ENCODE results near the gene AGPAT3. TPM values are rescaled to one million over a fixed set of nuclear protein-coding genes. Genes with fewer than 3 reads are reported as not detected.

Gene AGPAT3
- total RNA-seq, 1 donor from 2014 or later, result 65.9 TPM

DNA sequence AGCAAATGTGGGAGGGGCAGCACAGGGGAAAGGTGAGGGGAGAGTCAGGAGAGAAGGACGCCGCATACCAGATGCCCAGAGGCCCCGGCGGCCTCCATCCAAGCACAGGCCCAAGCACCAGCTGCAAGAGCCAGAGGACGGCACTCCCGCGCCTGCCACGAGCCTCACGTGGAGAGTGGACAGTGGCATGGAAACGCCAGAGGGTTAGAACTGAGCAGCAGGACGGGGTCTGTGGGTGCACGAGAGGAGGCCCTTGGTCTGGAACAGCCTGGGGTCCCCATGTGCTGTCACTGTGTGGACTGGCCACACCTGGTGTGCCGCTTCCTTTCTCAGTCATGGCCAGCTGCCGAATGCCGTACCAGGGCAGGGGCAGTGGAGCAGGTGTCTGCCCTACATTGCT lies 68.7 kb downstream of the AGPAT3 start:
- Histone ChIP-seq H3K4me1 (peaks cover 3 to 4% of the 10 kb centered on the region in 2 donors), H3K27me3 (no peaks in the 10 kb centered on the region), H3K4me3 (no peak overlapping the region), H3K27ac (no peak overlapping the region), H3K36me3 (no peaks in the 10 kb centered on the region), H3K9me3 (no peaks in the 10 kb centered on the region)
- no peak for DNase-seq (ENCODE audit: low spot score in 2 of 2)
- TF ChIP-seq, protein P1, sequence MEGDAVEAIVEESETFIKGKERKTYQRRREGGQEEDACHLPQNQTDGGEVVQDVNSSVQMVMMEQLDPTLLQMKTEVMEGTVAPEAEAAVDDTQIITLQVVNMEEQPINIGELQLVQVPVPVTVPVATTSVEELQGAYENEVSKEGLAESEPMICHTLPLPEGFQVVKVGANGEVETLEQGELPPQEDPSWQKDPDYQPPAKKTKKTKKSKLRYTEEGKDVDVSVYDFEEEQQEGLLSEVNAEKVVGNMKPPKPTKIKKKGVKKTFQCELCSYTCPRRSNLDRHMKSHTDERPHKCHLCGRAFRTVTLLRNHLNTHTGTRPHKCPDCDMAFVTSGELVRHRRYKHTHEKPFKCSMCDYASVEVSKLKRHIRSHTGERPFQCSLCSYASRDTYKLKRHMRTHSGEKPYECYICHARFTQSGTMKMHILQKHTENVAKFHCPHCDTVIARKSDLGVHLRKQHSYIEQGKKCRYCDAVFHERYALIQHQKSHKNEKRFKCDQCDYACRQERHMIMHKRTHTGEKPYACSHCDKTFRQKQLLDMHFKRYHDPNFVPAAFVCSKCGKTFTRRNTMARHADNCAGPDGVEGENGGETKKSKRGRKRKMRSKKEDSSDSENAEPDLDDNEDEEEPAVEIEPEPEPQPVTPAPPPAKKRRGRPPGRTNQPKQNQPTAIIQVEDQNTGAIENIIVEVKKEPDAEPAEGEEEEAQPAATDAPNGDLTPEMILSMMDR (IDR thresholded peaks at IDR 0.05), result no peak
- intact Hi-C loops (cut with DNase I), result no loop called here

DNA sequence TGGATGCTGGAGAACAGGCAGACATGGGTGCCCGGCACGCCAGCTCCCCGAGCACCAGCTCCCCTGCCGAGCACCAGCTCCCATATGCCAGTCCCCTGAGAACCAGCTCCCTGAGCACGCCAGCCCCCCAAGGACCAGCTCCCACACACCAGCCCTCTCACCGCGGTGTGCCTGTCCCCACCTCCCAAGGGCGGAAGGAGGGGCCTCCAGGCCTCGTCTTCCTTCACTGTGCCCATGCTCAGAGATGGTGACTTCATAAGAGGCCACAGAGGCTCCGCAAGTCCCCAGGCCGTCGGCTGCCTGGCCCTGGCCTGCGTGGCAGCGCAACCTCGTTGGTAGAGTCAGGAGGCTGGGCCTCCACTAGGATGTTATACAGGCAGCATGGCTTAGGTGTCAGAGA lies 69.1 kb downstream of the AGPAT3 start:
- H3K9me3 ChIP-seq, result no peaks in the 10 kb centered on the region
- no peak for DNase-seq (ENCODE audit: low spot score in 2 of 2)
- intact Hi-C loops (cut with DNase I), result no loop called here
- no peaks in the 10 kb centered on the region for H3K36me3 ChIP-seq
- TF ChIP-seq, protein P1 (IDR thresholded peaks at IDR 0.05), result no peak
- peaks cover 3 to 4% of the 10 kb centered on the region in 2 donors for H3K4me1 ChIP-seq
- H3K27me3 ChIP-seq, result no peaks in the 10 kb centered on the region
- no peak overlapping the region for H3K27ac ChIP-seq
- no peak overlapping the region for H3K4me3 ChIP-seq

DNA sequence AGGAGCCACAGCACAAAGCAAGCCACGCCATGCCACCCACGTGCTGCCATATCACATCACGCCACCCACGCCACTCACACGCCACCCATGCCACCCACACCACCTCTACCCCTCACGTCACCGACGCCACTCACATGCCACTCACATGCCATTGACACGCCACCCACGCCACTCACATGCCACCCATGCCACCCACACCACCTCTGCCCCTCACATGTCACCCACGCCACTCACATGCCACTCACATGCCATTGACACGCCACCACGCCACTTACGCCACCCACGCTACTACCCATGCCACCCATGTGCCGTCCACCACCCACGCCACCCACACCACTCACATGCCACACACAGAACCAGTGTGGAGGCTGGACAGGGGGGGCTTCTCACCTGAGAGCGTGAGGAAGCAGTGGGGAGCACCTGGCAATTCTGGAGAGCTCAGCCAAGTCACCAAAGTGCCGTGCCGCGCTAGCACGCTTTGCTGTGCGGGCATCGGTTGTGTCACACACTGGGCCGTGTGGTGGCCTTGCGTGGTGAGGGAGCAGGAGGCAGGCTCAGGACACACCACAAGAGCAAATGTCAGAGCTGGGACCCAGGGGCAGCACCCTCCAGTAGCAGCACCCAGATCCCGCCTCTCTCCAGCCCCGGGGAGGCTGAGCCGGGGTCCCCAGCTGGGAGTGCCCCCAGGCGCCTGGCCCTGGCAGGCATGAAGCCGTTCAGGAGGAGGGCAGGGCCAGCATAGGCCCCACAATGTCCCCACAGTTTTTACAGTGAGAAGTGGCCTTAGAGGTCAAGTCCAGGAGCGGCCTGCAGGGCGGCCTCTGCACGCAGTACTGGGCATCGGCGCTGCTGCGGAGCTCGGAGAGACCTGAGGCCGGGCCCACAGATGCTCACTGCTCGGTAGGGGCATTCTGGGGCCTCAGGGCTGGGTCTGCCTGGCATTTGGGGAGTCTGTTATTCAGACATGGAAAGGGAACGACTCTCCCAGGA lies 70.0 kb downstream of the AGPAT3 start:
- Histone ChIP-seq H3K9me3 (no peaks in the 10 kb centered on the region), H3K27ac (peak overlapping the region; percentile 68 to 72), H3K4me3 (no peak overlapping the region), H3K27me3 (no peaks in the 10 kb centered on the region), H3K36me3 (no peaks in the 10 kb centered on the region), H3K4me1 (peaks cover 3 to 4% of the 10 kb centered on the region in 2 donors)
- TF ChIP-seq, protein P1 (IDR thresholded peaks at IDR 0.05), result no peak
- no peak for DNase-seq (ENCODE audit: low spot score in 2 of 2)
- intact Hi-C loops (cut with DNase I), result no loop called here

DNA sequence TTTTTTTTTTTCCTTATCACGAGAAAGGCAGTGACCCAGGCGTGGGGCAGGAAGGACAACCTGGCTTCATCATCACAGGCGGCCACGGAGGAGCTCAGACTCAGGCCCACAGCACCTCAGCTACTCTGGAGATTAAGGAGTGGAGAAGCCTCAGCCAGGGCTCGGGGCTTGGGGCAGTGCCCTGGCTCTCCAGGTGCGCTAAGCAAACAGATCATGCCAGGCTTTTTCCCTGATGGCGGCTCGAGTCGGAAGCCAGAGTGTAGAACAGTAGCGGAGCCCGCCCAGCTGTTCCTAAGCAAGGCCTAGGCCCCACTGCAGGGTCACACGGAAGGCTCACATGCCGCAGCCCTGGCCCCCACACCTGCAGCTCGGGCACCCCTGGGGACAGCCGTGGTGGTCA lies 70.7 kb downstream of the AGPAT3 start:
- no peaks in the 10 kb centered on the region for H3K27me3 ChIP-seq
- intact Hi-C loops (cut with DNase I), result no loop called here
- TF ChIP-seq, protein P1 (IDR thresholded peaks at IDR 0.05), result no peak
- H3K36me3 ChIP-seq, result no peaks in the 10 kb centered on the region
- no peaks in the 10 kb centered on the region for H3K9me3 ChIP-seq
- no peak for DNase-seq (ENCODE audit: low spot score in 2 of 2)
- H3K27ac ChIP-seq, result peak overlapping the region; percentile 68 to 72
- peaks cover 3 to 4% of the 10 kb centered on the region in 2 donors for H3K4me1 ChIP-seq
- H3K4me3 ChIP-seq, result no peak overlapping the region

DNA sequence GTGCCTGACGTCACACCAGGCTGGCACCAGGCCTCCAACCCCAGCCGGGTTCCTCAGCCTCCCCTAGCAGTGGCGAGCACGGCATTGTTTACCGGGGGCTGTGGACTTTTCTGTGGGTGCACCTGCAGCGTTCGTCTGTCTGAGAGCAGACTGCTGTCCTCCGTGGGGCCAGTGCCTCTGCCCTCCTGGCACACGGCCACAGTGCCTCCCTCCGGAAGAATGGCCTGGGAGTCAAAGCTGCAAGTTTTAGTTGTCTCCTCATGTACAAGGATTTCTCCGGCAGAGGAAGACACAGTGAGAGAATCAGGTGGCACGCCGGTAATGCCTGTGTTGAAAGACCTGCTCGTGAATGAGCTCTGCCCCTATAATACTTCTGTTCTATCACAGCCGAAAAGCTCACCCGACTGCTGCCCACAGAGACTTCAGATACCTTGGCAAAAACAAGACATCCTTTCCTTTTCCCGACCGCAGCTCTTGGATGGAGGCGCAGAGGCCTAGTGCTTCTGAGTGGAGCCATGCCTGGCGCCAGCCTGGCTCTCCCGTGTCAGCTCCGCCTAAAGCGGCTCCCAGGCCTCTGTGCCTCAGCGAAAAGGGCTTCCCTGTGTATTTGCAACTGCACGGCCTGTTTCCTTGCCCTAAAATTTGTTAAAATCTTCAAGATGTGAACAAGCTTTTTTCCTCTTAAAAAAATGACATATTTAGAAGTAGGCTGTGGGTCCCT lies 71.4 kb downstream of the AGPAT3 start:
- peaks cover 3 to 4% of the 10 kb centered on the region in 2 donors for H3K4me1 ChIP-seq
- intact Hi-C loops (cut with DNase I), result no loop called here
- H3K36me3 ChIP-seq, result no peaks in the 10 kb centered on the region
- TF ChIP-seq, protein P1 (IDR thresholded peaks at IDR 0.05), result no peak
- DNase-seq (ENCODE audit: low spot score in 2 of 2), result no peak
- peak overlapping the region; percentile 68 to 72 for H3K27ac ChIP-seq
- no peaks in the 10 kb centered on the region for H3K9me3 ChIP-seq
- H3K27me3 ChIP-seq, result no peaks in the 10 kb centered on the region
- no peak overlapping the region for H3K4me3 ChIP-seq

Data from ascending aorta (tissue), 2 donors.